Mesendoderm (in vitro differentiated cells): Measurements from ENCODE around the gene HGFAC.

ENCODE experiments used
- DNase-seq: peaks from one replicate; pipeline ENCODE4 v3.0.0; 2013
- H2AK5ac ChIP-seq: 2 replicates; pipeline ENCODE4 v1.6.1; 2013; ENCODE audit warnings: low read length, inconsistent platforms
- H2BK120ac ChIP-seq: 2 replicates; pipeline ENCODE4 v1.6.1; 2013; ENCODE audit warnings: low read depth, mild to moderate bottlenecking, low read length, moderate library complexity, mixed read lengths
- H2BK15ac ChIP-seq: replicated peaks from 2 replicates; pipeline ENCODE4 v1.6.1; 2013; ENCODE audit warnings: low read depth, mild to moderate bottlenecking, moderate library complexity
- H2BK5ac ChIP-seq: 2 replicates; pipeline ENCODE4 v1.6.1; 2013; ENCODE audit warnings: low read length, inconsistent platforms
- H3K18ac ChIP-seq: 2 replicates; pipeline ENCODE4 v1.6.1; 2013; ENCODE audit warnings: mild to moderate bottlenecking, low read length, mixed read lengths
- H3K23ac ChIP-seq: one replicate; pipeline ENCODE4 v1.6.1; 2013; ENCODE audit warnings: low read length
- H3K27ac ChIP-seq: 2 replicates; pipeline ENCODE4 v1.5.1; 2013; ENCODE audit warnings: low read depth, mild to moderate bottlenecking, inconsistent platforms, low read length, moderate library complexity
- H3K27me3 ChIP-seq: 2 replicates; pipeline ENCODE4 v1.6.1; 2013; ENCODE audit warnings: low read length, control low read depth, mild to moderate bottlenecking, inconsistent platforms; ENCODE audit not compliant: insufficient read depth, poor library complexity
- H3K36me3 ChIP-seq: 2 replicates; pipeline ENCODE4 v1.6.1; 2013; ENCODE audit warnings: low read length, inconsistent platforms; ENCODE audit not compliant: control insufficient read depth, insufficient read depth
- H3K4ac ChIP-seq: one replicate; pipeline ENCODE4 v1.6.1; 2013; ENCODE audit warnings: low read depth, mild to moderate bottlenecking, low read length, moderate library complexity
- H3K4me1 ChIP-seq: 2 replicates; pipeline ENCODE4 v1.6.1; 2013; ENCODE audit warnings: low read depth, low read length, inconsistent platforms; ENCODE audit not compliant: control insufficient read depth
- H3K4me2 ChIP-seq: 2 replicates; pipeline ENCODE4 v1.6.1; 2013; ENCODE audit warnings: low read length
- H3K4me3 ChIP-seq: 2 replicates; pipeline ENCODE4 v1.5.1; 2013; ENCODE audit warnings: mild to moderate bottlenecking, low read length
- H3K56ac ChIP-seq: one replicate; pipeline ENCODE4 v1.6.1; 2013; ENCODE audit warnings: low read length
- H3K79me1 ChIP-seq: 2 replicates; pipeline ENCODE4 v1.6.1; 2013; ENCODE audit warnings: low read length, inconsistent platforms
- H3K79me2 ChIP-seq: 2 replicates; pipeline ENCODE4 v1.6.1; 2013; ENCODE audit warnings: mild to moderate bottlenecking, low read length; ENCODE audit not compliant: control insufficient read depth, insufficient read depth
- H3K9ac ChIP-seq: 2 replicates; pipeline ENCODE4 v1.6.1; 2013; ENCODE audit warnings: low read length, inconsistent platforms
- H4K5ac ChIP-seq: one replicate; pipeline ENCODE4 v1.6.1; 2013; ENCODE audit warnings: low read length
- H4K8ac ChIP-seq: one replicate; pipeline ENCODE4 v1.6.1; 2013; ENCODE audit warnings: low read depth, mild to moderate bottlenecking, control low read depth, low read length, moderate library complexity
- WGBS: extraction: QIAGEN DNeasy Blood & Tissue Kit; methylation state at CpG from one replicate; pipeline ENCODE4 v1.1.7; 2013; ENCODE audit warnings: low lambda C conversion rate, missing lambda C conversion rate; ENCODE audit not compliant: insufficient coverage; ENCODE audit errors: extremely low coverage; 5-methylcytosine and 5-hydroxymethylcytosine counted together

Gene HGFAC

GRCh38 chr4:3468154-3468553 lies 26.4 kb downstream of the HGFAC start:
- Histone ChIP-seq H2AK5ac (no peak overlapping the region), H3K4ac (no peak overlapping the region), H4K5ac (no peak overlapping the region), H4K8ac (no peak overlapping the region), H2BK5ac (no peak overlapping the region), H3K23ac (no peak overlapping the region), H3K4me2 (no peak overlapping the region), H3K4me1 (no peaks in the 10 kb centered on the region), H2BK120ac (no peak overlapping the region), H3K56ac (no peak overlapping the region), H3K79me1 (no peaks in the 10 kb centered on the region), H3K27ac (no peak overlapping the region), H3K18ac (no peak overlapping the region), H3K79me2 (no peaks in the 10 kb centered on the region), H3K36me3 (no peaks in the 10 kb centered on the region), H3K4me3 (no peak overlapping the region), H3K27me3 (no peaks in the 10 kb centered on the region), H3K9ac (no peak overlapping the region), H2BK15ac (no peak overlapping the region)
- DNase-seq: no peak
- WGBS: no CpG with 5 or more reads among the region's 10 CpGs

- H3K4me1 ChIP-seq: no peaks in the 10 kb centered on the region
- no peak for DNase-seq
- WGBS: no CpG with 5 or more reads among the region's 11 CpGs
Measured at GRCh38 chr4:3468804-3469203, 27.0 kb downstream of the HGFAC start.

DNA sequence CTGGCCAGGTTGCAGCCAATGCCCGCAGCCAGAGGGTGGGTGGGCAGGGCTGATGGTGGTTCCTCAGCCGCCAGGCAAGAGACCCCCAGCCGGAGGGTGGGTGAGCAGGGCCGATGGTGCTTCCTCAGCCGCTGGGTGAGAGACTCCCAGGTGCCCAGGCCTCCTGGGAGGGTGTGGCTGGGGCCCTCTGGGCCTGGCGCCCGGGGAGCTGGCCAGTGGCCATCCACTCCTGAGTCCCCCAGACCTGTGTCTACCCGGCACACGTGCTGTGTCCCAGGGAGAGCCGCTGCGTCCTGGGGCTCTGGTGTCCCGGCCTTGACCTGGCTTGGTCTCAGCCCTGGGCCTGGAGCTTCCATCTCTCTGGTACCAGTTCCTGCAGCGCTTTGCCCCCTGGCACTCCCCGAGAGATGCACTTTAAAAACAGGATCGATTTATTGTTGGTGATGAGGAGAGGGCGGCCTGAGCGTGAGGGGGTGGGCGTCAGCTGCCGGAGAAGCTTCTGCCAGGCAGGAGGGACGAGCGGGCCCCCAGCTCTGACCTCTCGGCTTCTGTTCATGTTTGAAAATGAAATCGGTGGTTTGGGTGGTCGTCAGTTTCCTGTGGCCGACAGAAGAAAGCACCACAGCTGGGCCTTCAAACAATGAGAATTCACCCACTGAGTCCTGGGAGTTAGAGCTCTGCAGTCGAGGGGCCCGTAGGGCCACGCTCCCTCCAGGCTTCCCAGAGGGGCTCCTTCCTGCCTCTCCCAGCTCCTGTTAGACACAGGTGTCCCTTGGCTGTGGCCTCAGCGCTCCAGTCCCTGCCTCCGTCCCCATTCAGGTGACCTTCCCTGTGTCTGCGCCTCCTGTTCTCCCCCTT lies 27.8 kb downstream of the HGFAC start:
- Histone ChIP-seq H3K4me1 (no peaks in the 10 kb centered on the region), H3K18ac (no peak overlapping the region), H3K79me1 (no peaks in the 10 kb centered on the region), H2BK120ac (no peak overlapping the region), H2BK15ac (no peak overlapping the region), H4K8ac (no peak overlapping the region), H3K79me2 (no peaks in the 10 kb centered on the region), H3K36me3 (no peaks in the 10 kb centered on the region), H3K4me2 (no peak overlapping the region), H3K4ac (no peak overlapping the region), H3K4me3 (no peak overlapping the region), H2BK5ac (no peak overlapping the region), H3K9ac (no peak overlapping the region), H3K27me3 (no peaks in the 10 kb centered on the region), H3K27ac (no peak overlapping the region), H4K5ac (no peak overlapping the region), H3K23ac (no peak overlapping the region), H3K56ac (no peak overlapping the region), H2AK5ac (no peak overlapping the region)
- no CpG with 5 or more reads among the region's 31 CpGs for WGBS
- no peak for DNase-seq

More at GRCh38 chr4:3468804-3469203, 27.0 kb downstream of the HGFAC start:
- Histone ChIP-seq H4K5ac (no peak overlapping the region), H2BK5ac (no peak overlapping the region), H3K4me2 (no peak overlapping the region), H2AK5ac (no peak overlapping the region), H2BK120ac (no peak overlapping the region), H3K79me1 (no peaks in the 10 kb centered on the region), H3K4ac (no peak overlapping the region), H3K4me3 (no peak overlapping the region), H3K18ac (no peak overlapping the region), H3K27ac (no peak overlapping the region), H4K8ac (no peak overlapping the region), H3K56ac (no peak overlapping the region), H2BK15ac (no peak overlapping the region), H3K36me3 (no peaks in the 10 kb centered on the region), H3K23ac (no peak overlapping the region), H3K27me3 (no peaks in the 10 kb centered on the region), H3K9ac (no peak overlapping the region), H3K79me2 (no peaks in the 10 kb centered on the region)

GRCh38 chr4:3470244-3471097 lies 28.7 kb downstream of the HGFAC start:
- Histone ChIP-seq H2BK120ac (no peak overlapping the region), H2BK15ac (no peak overlapping the region), H3K36me3 (no peaks in the 10 kb centered on the region), H3K27ac (no peak overlapping the region), H3K27me3 (no peaks in the 10 kb centered on the region), H3K4ac (no peak overlapping the region), H2BK5ac (no peak overlapping the region), H3K4me2 (no peak overlapping the region), H3K23ac (no peak overlapping the region), H3K79me2 (no peaks in the 10 kb centered on the region), H3K4me3 (no peak overlapping the region), H3K4me1 (no peaks in the 10 kb centered on the region), H2AK5ac (no peak overlapping the region), H3K9ac (no peak overlapping the region), H4K8ac (no peak overlapping the region), H3K18ac (no peak overlapping the region), H3K56ac (no peak overlapping the region), H4K5ac (no peak overlapping the region), H3K79me1 (no peaks in the 10 kb centered on the region)
- no CpG with 5 or more reads among the region's 25 CpGs for WGBS
- DNase-seq: no peak

DNA sequence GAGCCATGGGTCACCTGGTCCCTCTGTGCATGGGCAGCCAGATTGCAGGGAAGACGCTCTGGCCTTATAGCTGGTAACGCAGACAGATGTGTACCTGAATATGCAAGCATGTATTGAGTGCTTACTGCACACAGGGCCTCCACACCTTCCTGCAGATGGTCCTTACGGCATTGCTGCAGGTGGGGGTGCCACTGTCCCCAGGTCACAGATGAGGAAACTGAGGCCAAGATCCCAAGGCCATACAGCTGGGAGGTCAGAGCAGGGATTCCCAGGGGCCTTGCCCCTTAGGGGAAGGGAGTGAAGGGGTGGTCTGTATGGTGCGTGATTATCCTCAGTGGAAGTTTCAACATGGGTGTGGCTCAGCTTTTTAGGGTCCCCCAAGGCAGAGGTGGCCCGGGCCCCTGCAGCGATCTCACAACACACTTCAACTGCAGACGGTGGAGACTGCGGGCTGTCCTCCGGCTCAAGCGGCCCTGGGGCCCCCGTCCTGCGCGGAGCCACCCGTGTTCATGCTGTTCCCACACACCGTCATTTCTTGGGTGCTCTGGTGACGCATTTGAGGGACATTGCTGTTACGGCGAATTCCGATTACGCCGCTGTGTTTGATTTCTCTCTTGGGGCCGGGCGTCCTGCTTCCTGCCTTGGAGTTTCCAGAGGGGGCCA lies 29.5 kb downstream of the HGFAC start:
- Histone ChIP-seq H3K79me1 (no peaks in the 10 kb centered on the region), H3K4me1 (no peaks in the 10 kb centered on the region), H3K9ac (no peak overlapping the region), H3K27ac (no peak overlapping the region), H3K56ac (no peak overlapping the region), H3K23ac (no peak overlapping the region), H2AK5ac (no peak overlapping the region), H3K4me2 (no peak overlapping the region), H3K4me3 (no peak overlapping the region), H3K79me2 (no peaks in the 10 kb centered on the region), H4K8ac (no peak overlapping the region), H4K5ac (no peak overlapping the region), H2BK15ac (no peak overlapping the region), H3K4ac (no peak overlapping the region), H2BK5ac (no peak overlapping the region), H2BK120ac (no peak overlapping the region), H3K36me3 (no peaks in the 10 kb centered on the region), H3K27me3 (no peaks in the 10 kb centered on the region), H3K18ac (no peak overlapping the region)
- no peak for DNase-seq
- no CpG with 5 or more reads among the region's 23 CpGs for WGBS
